GM23248 (cell line): ENCODE data around the gene C12orf75. TPM values are rescaled to one million over a fixed set of nuclear protein-coding genes. Genes with fewer than 3 reads are reported as not detected.
"Not testable (repeated sequence)": the region's sequence is repeated elsewhere in the genome, so short reads cannot be mapped to it uniquely, and the experiment has no call there.

Source experiments
- DNase-seq: peaks from one replicate; pipeline ENCODE4 v3.0.0-alpha.2; 2015
- H2AFZ ChIP-seq: fragments of 200-600 bp; sonication (generic); 2 replicates; pipeline ENCODE4 v1.6.1; 2016; ENCODE audit warnings: antibody characterized with exemption
- H3F3A ChIP-seq: fragments of 200-600 bp; sonication (generic); 2 replicates; pipeline ENCODE4 v1.6.1; 2016; ENCODE audit warnings: mild to moderate bottlenecking, antibody characterized with exemption, mixed run types; ENCODE audit not compliant: insufficient read depth
- H3K27ac ChIP-seq: fragments of 200-600 bp; sonication (generic); 2 replicates; pipeline ENCODE4 v1.5.1; 2016; ENCODE audit warnings: mild to moderate bottlenecking
- H3K27me3 ChIP-seq: fragments of 200-600 bp; sonication (generic); replicated peaks from 2 replicates; pipeline ENCODE4 v1.6.1; 2016; ENCODE audit warnings: mild to moderate bottlenecking; ENCODE audit not compliant: insufficient read depth
- H3K36me3 ChIP-seq: fragments of 200-600 bp; sonication (generic); 2 replicates; pipeline ENCODE4 v1.6.1; 2016; ENCODE audit warnings: low read depth, mild to moderate bottlenecking
- H3K4me1 ChIP-seq: fragments of 200-600 bp; sonication (generic); 2 replicates; pipeline ENCODE4 v1.6.1; 2016; ENCODE audit warnings: mild to moderate bottlenecking; ENCODE audit not compliant: insufficient read depth
- H3K4me2 ChIP-seq: fragments of 200-600 bp; sonication (generic); one replicate; pipeline ENCODE4 v1.6.1; 2016; ENCODE audit warnings: mild to moderate bottlenecking; ENCODE audit not compliant: unreplicated experiment
- H3K4me3 ChIP-seq: fragments of 200-600 bp; sonication (generic); 2 replicates; pipeline ENCODE4 v1.5.1; 2016; ENCODE audit warnings: mild to moderate bottlenecking
- H3K79me2 ChIP-seq: fragments of 200-600 bp; sonication (generic); 2 replicates; pipeline ENCODE4 v1.6.1; 2016; ENCODE audit warnings: mild to moderate bottlenecking; ENCODE audit not compliant: insufficient read depth
- H3K9ac ChIP-seq: fragments of 200-600 bp; sonication (generic); 2 replicates; pipeline ENCODE4 v1.6.1; 2016; ENCODE audit warnings: mild to moderate bottlenecking
- H3K9me2 ChIP-seq: fragments of 200-600 bp; sonication (generic); 2 replicates; pipeline ENCODE4 v1.6.1; 2016; ENCODE audit warnings: mixed run types, mild to moderate bottlenecking, moderate library complexity; ENCODE audit not compliant: insufficient read depth
- H3K9me3 ChIP-seq: fragments of 200-600 bp; sonication (generic); one replicate; pipeline ENCODE4 v1.6.1; 2017; ENCODE audit warnings: low read depth
- H4K20me1 ChIP-seq: fragments of 200-600 bp; sonication (generic); 2 replicates; pipeline ENCODE4 v1.6.0; 2016; ENCODE audit not compliant: insufficient read depth
- EZH2 ChIP-seq: fragments of 200-600 bp; sonication (generic); IDR thresholded peaks from 2 replicates; pipeline ENCODE4 v1.6.1; 2018; ENCODE audit warnings: antibody characterized with exemption, mild to moderate bottlenecking; ENCODE audit not compliant: insufficient read depth, poor library complexity, severe bottlenecking
- EZH2phosphoT487 ChIP-seq: fragments of 200-600 bp; sonication (generic); IDR thresholded peaks from 2 replicates; pipeline ENCODE4 v1.6.1; 2018; ENCODE audit warnings: antibody characterized with exemption, moderate library complexity, mild to moderate bottlenecking, low read depth; ENCODE audit not compliant: insufficient read depth
- WGBS, 2 experiments: methylation state at CpG; one replicate each; pipeline ENCODE4 v1.1.6; 2015 to 2017; ENCODE audit warnings: low lambda C conversion rate in 2 of 2, low coverage in 1 of 2; ENCODE audit errors: missing lambda C conversion rate in 2 of 2; 5-methylcytosine and 5-hydroxymethylcytosine counted together
- in situ Hi-C: fragments of 300-500 bp; cut with MboI; formaldehyde crosslinking; loops from 2 replicates; pipeline ENCODE4 v1.15.0; 2020
- polyA plus RNA-seq: library from polyadenylated mRNA; unstranded; fragments of >200 nt; fragmentation: Nextera tagmentation; extraction: Ambion mirVana; gene quantifications from 2 replicates; pipeline ENCODE4 v1.2.1, GENCODE V29; 2016
- total RNA-seq: library from RNA; depleted of rRNA; stranded (reverse); fragments of >200 nt; shearing (Covaris generic); gene quantifications from 2 replicates; pipeline ENCODE4 v1.2.3, GENCODE V29; 2014

The C12orf75 gene
- total and polyA plus RNA-seq, 2 experiments from 2014 or later, result 349 to 590 TPM

GRCh38 chr12:105296116-105297089 is 34.1 kb upstream of the C12orf75 start:
- no peaks in the 10 kb centered on the region for H3K27me3 ChIP-seq
- H3K9me3 ChIP-seq, result no peaks in the 10 kb centered on the region
- DNase-seq, result no peak
- H2AFZ ChIP-seq, result no peak overlapping the region
- H3K9me2 ChIP-seq, result no peaks in the 10 kb centered on the region
- no peak overlapping the region for H3K27ac ChIP-seq
- no peaks in the 10 kb centered on the region for H3F3A ChIP-seq
- 22 to 24% methylated on average over 8 of the region's 8 CpGs for WGBS, 2 experiments
- no peak overlapping the region for H3K4me2 ChIP-seq
- TF ChIP-seq EZH2 (no peak), EZH2phosphoT487 (no peak)
- no peaks in the 10 kb centered on the region for H3K36me3 ChIP-seq
- no peaks in the 10 kb centered on the region for H4K20me1 ChIP-seq
- H3K4me3 ChIP-seq, result no peak overlapping the region
- in situ Hi-C loops, result no loop called here
- H3K9ac ChIP-seq, result no peak overlapping the region
- H3K79me2 ChIP-seq, result no peaks in the 10 kb centered on the region
- peaks cover 12% of the 10 kb centered on the region; the same call in 1 of the 2 replicates for H3K4me1 ChIP-seq

GRCh38 chr12:105300883-105301282 is 29.6 kb upstream of the C12orf75 start:
- Histone ChIP-seq H3K4me3 (no peak overlapping the region), H3K4me2 (no peak overlapping the region), H4K20me1 (no peaks in the 10 kb centered on the region), H3K27me3 (no peaks in the 10 kb centered on the region), H3K9me3 (no peaks in the 10 kb centered on the region), H2AFZ (no peak overlapping the region), H3K9me2 (no peaks in the 10 kb centered on the region), H3K4me1 (no peaks in the 10 kb centered on the region), H3F3A (no peaks in the 10 kb centered on the region), H3K9ac (no peak overlapping the region), H3K79me2 (no peaks in the 10 kb centered on the region), H3K27ac (no peak overlapping the region), H3K36me3 (no peaks in the 10 kb centered on the region)
- in situ Hi-C loops, result no loop called here
- TF ChIP-seq EZH2 (no peak), EZH2phosphoT487 (no peak)
- WGBS, 2 experiments, result 96 to 97% methylated on average over 6 of the region's 6 CpGs
- DNase-seq, result no peak

- no peaks in the 10 kb centered on the region for H3K27me3 ChIP-seq
- no peak overlapping the region for H3K9ac ChIP-seq
- DNase-seq, result no peak
- no peaks in the 10 kb centered on the region for H3K36me3 ChIP-seq
- no peaks in the 10 kb centered on the region for H3F3A ChIP-seq
- no peaks in the 10 kb centered on the region for H3K9me2 ChIP-seq
- H3K9me3 ChIP-seq, result no peaks in the 10 kb centered on the region
- WGBS, 2 experiments, result 87 to 89% methylated on average over 5 of the region's 5 CpGs
- no peak overlapping the region for H2AFZ ChIP-seq
- no peaks in the 10 kb centered on the region for H3K79me2 ChIP-seq
- TF ChIP-seq EZH2 (no peak), EZH2phosphoT487 (no peak)
- no peak overlapping the region for H3K4me3 ChIP-seq
- in situ Hi-C loops, result no loop called here
- no peaks in the 10 kb centered on the region for H3K4me1 ChIP-seq
- H4K20me1 ChIP-seq, result no peaks in the 10 kb centered on the region
- H3K4me2 ChIP-seq, result no peak overlapping the region
- no peak overlapping the region for H3K27ac ChIP-seq
These were observed 28.8 kb upstream of the C12orf75 start for GRCh38 chr12:105301696-105302095.

GRCh38 chr12:105302986-105303385 is 27.5 kb upstream of the C12orf75 start:
- H3K79me2 ChIP-seq, H3K4me3 ChIP-seq, H3K27ac ChIP-seq, in situ Hi-C loops, H3K36me3 ChIP-seq, H3K9ac ChIP-seq, H4K20me1 ChIP-seq, H3K9me2 ChIP-seq, H3K9me3 ChIP-seq, H2AFZ ChIP-seq, H3F3A ChIP-seq, DNase-seq, H3K27me3 ChIP-seq, H3K4me1 ChIP-seq, H3K4me2 ChIP-seq: not testable (repeated sequence)
- WGBS, 2 experiments, result 95 to 97% methylated on average over 7 of the region's 7 CpGs

GRCh38 chr12:105304626-105305025 is 25.9 kb upstream of the C12orf75 start:
- H3K9me3 ChIP-seq, DNase-seq, H3K27ac ChIP-seq, H3K79me2 ChIP-seq, H3K9me2 ChIP-seq, H4K20me1 ChIP-seq, H3K4me3 ChIP-seq, H3K4me2 ChIP-seq, H3K36me3 ChIP-seq, H3K9ac ChIP-seq, in situ Hi-C loops, H2AFZ ChIP-seq, H3F3A ChIP-seq, H3K4me1 ChIP-seq, H3K27me3 ChIP-seq: not testable (repeated sequence)
- 94 to 100% methylated on average over 2 of the region's 2 CpGs for WGBS, 2 experiments

- 63 to 67% methylated on average over 6 of the region's 6 CpGs for WGBS, 2 experiments
- H3K4me3 ChIP-seq, in situ Hi-C loops, H4K20me1 ChIP-seq, H3F3A ChIP-seq, H3K79me2 ChIP-seq, DNase-seq, H3K4me2 ChIP-seq, H3K36me3 ChIP-seq, H3K27ac ChIP-seq, H3K9me3 ChIP-seq, H3K9ac ChIP-seq, H3K9me2 ChIP-seq, H3K27me3 ChIP-seq, H2AFZ ChIP-seq: not testable (repeated sequence)
- peaks cover 22% of the 10 kb centered on the region for H3K4me1 ChIP-seq
These were observed 22.7 kb upstream of the C12orf75 start for GRCh38 chr12:105307601-105308314.
